Heart left ventricle (tissue), 16 donors: ENCODE results near the gene TNS3. TPM values are rescaled to one million over a fixed set of nuclear protein-coding genes. Genes with fewer than 3 reads are reported as not detected.

Experiments
- ATAC-seq, 4 donors: fragments of 200-7000 bp; cut with Tn5 transposase; one replicate each; pipeline ENCODE4 v1.9.1; 2020 to 2022; ENCODE audit warnings: moderate library complexity in 4 of 4, mild to moderate bottlenecking in 3 of 4, moderate number of reproducible peaks in 1 of 4
- DNase-seq, 5 donors: peaks; one replicate each; pipeline ENCODE4 v3.0.0-alpha.2; 2020
- H3K27ac ChIP-seq, 12 donors: fragments of 200-600 bp; sonication (generic) in 4 of 12; one replicate each; pipeline versions ENCODE4 v1.5.0 to v1.8.0; 2016 to 2022; ENCODE audit warnings: mild to moderate bottlenecking in 2 of 12
- H3K27me3 ChIP-seq, 9 donors: fragments of 200-600 bp; sonication (generic) in 2 of 9; one replicate each; pipeline versions ENCODE4 v1.5.1 to v1.8.0; 2016 to 2022; ENCODE audit warnings: mild to moderate bottlenecking in 3 of 9
- H3K36me3 ChIP-seq, 9 donors: fragments of 200-600 bp; sonication (generic) in 2 of 9; one replicate each; pipeline versions ENCODE4 v1.5.0 to v1.8.0; 2018 to 2022; ENCODE audit warnings: mild to moderate bottlenecking in 2 of 9
- H3K4me1 ChIP-seq, 12 donors: fragments of 200-600 bp; sonication (generic) in 4 of 12; one replicate each; pipeline versions ENCODE4 v1.5.0 to v1.8.0; 2016 to 2022; ENCODE audit warnings: mild to moderate bottlenecking in 3 of 12
- H3K4me3 ChIP-seq, 12 donors: fragments of 200-600 bp; sonication (generic) in 4 of 12; one replicate each; pipeline versions ENCODE4 v1.5.0 to v1.8.0; 2017 to 2022; ENCODE audit warnings: mild to moderate bottlenecking in 9 of 12, moderate library complexity in 4 of 12
- H3K9me3 ChIP-seq, 12 donors: fragments of 200-600 bp; sonication (generic) in 4 of 12; one replicate each; pipeline versions ENCODE4 v1.5.0 to v1.8.0; 2016 to 2022; ENCODE audit warnings: mild to moderate bottlenecking in 1 of 12
- CTCF ChIP-seq, 12 donors: fragments of 200-600 bp; sonication (generic) in 4 of 12; IDR thresholded peaks; one replicate each; pipeline versions ENCODE4 v1.5.0 to v1.8.0; 2018 to 2022; ENCODE audit warnings: antibody characterized with exemption in 12 of 12, mild to moderate bottlenecking in 5 of 12
- POLR2A ChIP-seq, 2 donors: fragments of 450-650 bp; IDR thresholded peaks; one replicate each; pipeline ENCODE4 v1.6.1; 2017; ENCODE audit warnings: antibody characterized with exemption in 2 of 2, mild to moderate bottlenecking in 2 of 2, moderate library complexity in 2 of 2
- WGBS, 4 donors: extraction: QIAGEN DNeasy Blood & Tissue Kit in 2 of 4; methylation state at CpG; one replicate each; pipeline versions ENCODE4 v1.1.5 to v1.1.7; 2013 to 2018; 5-methylcytosine and 5-hydroxymethylcytosine counted together
- intact Hi-C, 10 donors: fragments of 100-400 bp; cut with DNase I; formaldehyde crosslinking; loops; one replicate each; pipeline versions ENCODE4 v1.11.1 to v1.14.2; 2022
- polyA plus RNA-seq, 2 donors: library from polyadenylated mRNA; stranded (reverse); fragments of 200-250 nt; gene quantifications; one replicate each; pipeline ENCODE4 v1.2.3, GENCODE V29; 2013
- total RNA-seq, 9 donors: library from RNA; depleted of rRNA in 2 of 9; stranded (reverse); fragments of >200 nt in 2 of 9; fragmentation: NEBNext Ultra II Directional in 3 of 9; extraction: Animal tissue kit (Norgen Biotek cat#: 25700) in 3 of 9; gene quantifications; one replicate each; pipeline versions ENCODE4 v1.1.0 to v1.2.4, GENCODE V29; 2016 to 2023
- donor health status: ischemic (EF 13 %, LVEDD 7.1; RV severe dilation, severe dysfunction).
- donor health status: healthy with polysubstance abuse.
- donor health status: DM: no; HTN: yes; CAD: no.
- donor health status: DM: no; HTN: no; CAD: no.
- donor health status: ischemic (EF 25% LVEDD 6.9; RV normal size, moderate dysfunction).
- donor health status: ischemic (EF 25% LVEDD 5.7; RV mildly dilated, moderate dysfunction).
- donor health status: healthy.
- donor health status: DM: yes; HTN: yes; CAD: no.
- donor health status: ischemic (EF 35%, LVEDD 5.7; RV mildly dilated, moderate dysfunction).
- donor health status: nonischemic (EF 11% LVEDD 7.7; RV severe dilation, severe dysfunction).
- donor health status: DM: yes; HTN: yes; CAD: no.
- donor health status: PGD.
- donor health status: ischemic (EF 29% LVEDD 5.4; RV normal size, mild dysfunction).
- donor health status: nonischemic (EF 23%, LVEDD 6.1; RV moderate dilation, normal function).

Gene TNS3
- total and polyA plus RNA-seq, 11 donors = 10.1 to 116 (median 32.7) TPM

GRCh38 chr7:47231032-47231431, 350.9 kb downstream of the TNS3 start:
- intact Hi-C loops = loop anchor here in 3 of 10 donors (5.0 to 10.0 kb wide), 3 partner anchors 129 to 876 kb away; no protein-coding TSS in a partner anchor
- WGBS, 4 donors = 84 to 94% (median 92%) methylated on average over 3 of the region's 3 CpGs
- no peak overlapping the region for H3K27ac ChIP-seq
- DNase-seq (no peak), ATAC-seq (no peak)
- no peaks in the 10 kb centered on the region for H3K9me3 ChIP-seq
- TF ChIP-seq CTCF (IDR thresholded peaks at IDR 0.05) = no peak
- TF ChIP-seq POLR2A (IDR thresholded peaks at IDR 0.05) = no peak
- no peaks in the 10 kb centered on the region for H3K36me3 ChIP-seq
- H3K27me3 ChIP-seq = no peaks in the 10 kb centered on the region
- peaks cover 0 to 3% (median 0%) of the 10 kb centered on the region in 12 donors for H3K4me1 ChIP-seq
- H3K4me3 ChIP-seq = no peak overlapping the region

- intact Hi-C loops = loop anchor here in 1 of 10 donors (5.0 kb wide), 1 partner anchor 46 kb away; no protein-coding TSS in a partner anchor
- Histone ChIP-seq H3K4me1 (peaks cover 0 to 3% (median 0%) of the 10 kb centered on the region in 12 donors), H3K27ac (no peak overlapping the region), H3K27me3 (no peaks in the 10 kb centered on the region), H3K4me3 (no peak overlapping the region), H3K36me3 (no peaks in the 10 kb centered on the region), H3K9me3 (no peaks in the 10 kb centered on the region)
- DNase-seq (no peak), ATAC-seq (no peak)
- no peak for TF ChIP-seq CTCF (IDR thresholded peaks at IDR 0.05)
- no peak for TF ChIP-seq POLR2A (IDR thresholded peaks at IDR 0.05)
- 94 to 97% (median 97%) methylated on average over 11 of the region's 11 CpGs for WGBS, 4 donors
Measured at GRCh38 chr7:47228386-47229014, 353.4 kb downstream of the TNS3 start.

GRCh38 chr7:47227762-47228177, 354.1 kb downstream of the TNS3 start:
- DNase-seq = peak in 4 of 5 donors; percentile 35 to 66 (median 58)
- peak in 3 of 4 donors; percentile 49 to 87 (median 57) for ATAC-seq
- WGBS, 4 donors = 62 to 68% (median 65%) methylated on average over 6 of the region's 6 CpGs
- H3K4me1 ChIP-seq = peaks cover 0 to 3% (median 0%) of the 10 kb centered on the region in 12 donors
- H3K27me3 ChIP-seq = no peaks in the 10 kb centered on the region
- intact Hi-C loops = loop anchor here in 1 of 10 donors (5.0 kb wide), 1 partner anchor 45 kb away; no protein-coding TSS in a partner anchor
- no peaks in the 10 kb centered on the region for H3K9me3 ChIP-seq
- H3K27ac ChIP-seq = no peak overlapping the region
- H3K36me3 ChIP-seq = no peaks in the 10 kb centered on the region
- TF ChIP-seq POLR2A (IDR thresholded peaks at IDR 0.05) = no peak
- TF ChIP-seq CTCF (IDR thresholded peaks at IDR 0.05) = no peak
- no peak overlapping the region for H3K4me3 ChIP-seq

- Histone ChIP-seq H3K4me1 (peaks cover 0 to 3% (median 0%) of the 10 kb centered on the region in 12 donors), H3K27me3 (no peaks in the 10 kb centered on the region), H3K9me3 (no peaks in the 10 kb centered on the region), H3K27ac (no peak overlapping the region), H3K36me3 (no peaks in the 10 kb centered on the region), H3K4me3 (no peak overlapping the region)
- no peak for ATAC-seq
- no peak for DNase-seq
- WGBS, 4 donors = 91 to 95% (median 93%) methylated on average over 5 of the region's 5 CpGs
- TF ChIP-seq CTCF (IDR thresholded peaks at IDR 0.05) = no peak
- no peak for TF ChIP-seq POLR2A (IDR thresholded peaks at IDR 0.05)
- intact Hi-C loops = loop anchor here in 1 of 10 donors (5.0 kb wide), 1 partner anchor 44 kb away; no protein-coding TSS in a partner anchor
Measured at GRCh38 chr7:47226696-47227095, 355.2 kb downstream of the TNS3 start.
